Measurements from ENCODE around the gene ITGB1BP2. TPM values are rescaled to one million over a fixed set of nuclear protein-coding genes. Genes with fewer than 3 reads are reported as not detected.

ITGB1BP2 gene
- total RNA-seq, 1 experiment from 2014 or later, result 3.5 TPM

DNA sequence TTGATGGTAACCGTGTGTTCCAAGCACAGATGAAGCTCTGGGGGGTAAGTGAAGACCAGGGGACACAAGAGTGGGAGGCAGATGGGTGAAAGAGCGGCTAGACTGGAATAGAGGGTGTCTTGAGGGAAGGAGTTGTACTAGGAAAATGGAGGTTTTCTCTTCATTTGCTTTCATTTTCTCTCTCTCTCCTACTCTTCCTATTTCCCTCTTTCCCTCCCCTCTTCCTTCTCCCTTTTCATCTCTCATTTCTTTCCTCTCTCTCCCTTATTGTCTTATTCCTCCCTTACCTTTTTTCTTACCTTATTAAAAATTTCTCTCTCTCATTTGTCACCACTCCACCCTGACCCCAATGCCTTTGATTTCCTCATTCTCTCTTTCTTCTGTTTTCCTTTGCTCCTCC lies 3.0 kb downstream of the ITGB1BP2 start:
- POLR2A ChIA-PET, result no interaction called here
- Histone ChIP-seq H3K4me2 (ENCODE audit: low read length) (no peak overlapping the region), H3K9ac (ENCODE audit: low read length) (no peak overlapping the region), H3K4me1 (ENCODE audit: control insufficient read depth in 1 of 2, insufficient read depth in 2 of 2, low read length in 2 of 2) (no peaks in the 10 kb centered on the region), H3K79me2 (ENCODE audit: insufficient read depth, low read length) (no peaks in the 10 kb centered on the region), H3K9me2 (ENCODE audit: insufficient read depth) (no peaks in the 10 kb centered on the region), H3K36me3 (ENCODE audit: control insufficient read depth in 1 of 2, insufficient read depth in 2 of 2, low read length in 2 of 2) (no peaks in the 10 kb centered on the region), H3K9me3 (ENCODE audit: control insufficient read depth in 1 of 2, insufficient read depth in 1 of 2, low read depth in 1 of 2, low read length in 2 of 2) (no peaks in the 10 kb centered on the region), H3K27me3 (ENCODE audit: insufficient read depth, low read length) (no peaks in the 10 kb centered on the region), H4K20me1 (ENCODE audit: insufficient read depth) (no peaks in the 10 kb centered on the region), H3K27ac (ENCODE audit: low read depth, low read length) (no peak overlapping the region), H2AFZ (ENCODE audit: low read depth, low read length, poor library complexity, severe bottlenecking) (no peak overlapping the region), H3K4me3 (replicated peaks in 1 of 2; ENCODE audit: low read depth in 1 of 2, low read length in 2 of 2) (no peak overlapping the region)
- ATAC-seq, result no peak
- intact Hi-C loops (cut with micrococcal nuclease), result no loop called here
- RAD21 ChIA-PET (ENCODE audit: low non-redundant PET in 1 of 2, low total read pairs in 2 of 2, uncharacterized antibody in 2 of 2, unreplicated experiment in 2 of 2), result no interaction called here
- no TSS peak for BruUV-seq (replicated peaks)
- CTCF ChIA-PET, result no interaction called here
- DNase-seq (ENCODE audit: low read depth, low spot score), result no peak
- TF ChIP-seq, protein P1, sequence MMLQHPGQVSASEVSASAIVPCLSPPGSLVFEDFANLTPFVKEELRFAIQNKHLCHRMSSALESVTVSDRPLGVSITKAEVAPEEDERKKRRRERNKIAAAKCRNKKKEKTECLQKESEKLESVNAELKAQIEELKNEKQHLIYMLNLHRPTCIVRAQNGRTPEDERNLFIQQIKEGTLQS (IDR thresholded peaks at IDR 0.05), result no peak
- TF ChIP-seq, protein P2, sequence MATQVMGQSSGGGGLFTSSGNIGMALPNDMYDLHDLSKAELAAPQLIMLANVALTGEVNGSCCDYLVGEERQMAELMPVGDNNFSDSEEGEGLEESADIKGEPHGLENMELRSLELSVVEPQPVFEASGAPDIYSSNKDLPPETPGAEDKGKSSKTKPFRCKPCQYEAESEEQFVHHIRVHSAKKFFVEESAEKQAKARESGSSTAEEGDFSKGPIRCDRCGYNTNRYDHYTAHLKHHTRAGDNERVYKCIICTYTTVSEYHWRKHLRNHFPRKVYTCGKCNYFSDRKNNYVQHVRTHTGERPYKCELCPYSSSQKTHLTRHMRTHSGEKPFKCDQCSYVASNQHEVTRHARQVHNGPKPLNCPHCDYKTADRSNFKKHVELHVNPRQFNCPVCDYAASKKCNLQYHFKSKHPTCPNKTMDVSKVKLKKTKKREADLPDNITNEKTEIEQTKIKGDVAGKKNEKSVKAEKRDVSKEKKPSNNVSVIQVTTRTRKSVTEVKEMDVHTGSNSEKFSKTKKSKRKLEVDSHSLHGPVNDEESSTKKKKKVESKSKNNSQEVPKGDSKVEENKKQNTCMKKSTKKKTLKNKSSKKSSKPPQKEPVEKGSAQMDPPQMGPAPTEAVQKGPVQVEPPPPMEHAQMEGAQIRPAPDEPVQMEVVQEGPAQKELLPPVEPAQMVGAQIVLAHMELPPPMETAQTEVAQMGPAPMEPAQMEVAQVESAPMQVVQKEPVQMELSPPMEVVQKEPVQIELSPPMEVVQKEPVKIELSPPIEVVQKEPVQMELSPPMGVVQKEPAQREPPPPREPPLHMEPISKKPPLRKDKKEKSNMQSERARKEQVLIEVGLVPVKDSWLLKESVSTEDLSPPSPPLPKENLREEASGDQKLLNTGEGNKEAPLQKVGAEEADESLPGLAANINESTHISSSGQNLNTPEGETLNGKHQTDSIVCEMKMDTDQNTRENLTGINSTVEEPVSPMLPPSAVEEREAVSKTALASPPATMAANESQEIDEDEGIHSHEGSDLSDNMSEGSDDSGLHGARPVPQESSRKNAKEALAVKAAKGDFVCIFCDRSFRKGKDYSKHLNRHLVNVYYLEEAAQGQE (IDR thresholded peaks at IDR 0.05; ENCODE audit: low read depth), result no peak
- no peak for TF ChIP-seq SIN3A (IDR thresholded peaks at IDR 0.05; ENCODE audit: low read depth)
- TF ChIP-seq, protein P3, sequence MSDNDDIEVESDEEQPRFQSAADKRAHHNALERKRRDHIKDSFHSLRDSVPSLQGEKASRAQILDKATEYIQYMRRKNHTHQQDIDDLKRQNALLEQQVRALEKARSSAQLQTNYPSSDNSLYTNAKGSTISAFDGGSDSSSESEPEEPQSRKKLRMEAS (IDR thresholded peaks at IDR 0.05), result no peak
- TF ChIP-seq SP1 (IDR thresholded peaks at IDR 0.05; ENCODE audit: low read depth), result no peak
- TF ChIP-seq ZNF274 (IDR thresholded peaks at IDR 0.05; ENCODE audit: low read depth, low read length), result no peak
- no peak for TF ChIP-seq JUND (IDR thresholded peaks at IDR 0.05)
- no peak for TF ChIP-seq CEBPB (IDR thresholded peaks at IDR 0.05; ENCODE audit: low read depth)
- TF ChIP-seq, protein P4, sequence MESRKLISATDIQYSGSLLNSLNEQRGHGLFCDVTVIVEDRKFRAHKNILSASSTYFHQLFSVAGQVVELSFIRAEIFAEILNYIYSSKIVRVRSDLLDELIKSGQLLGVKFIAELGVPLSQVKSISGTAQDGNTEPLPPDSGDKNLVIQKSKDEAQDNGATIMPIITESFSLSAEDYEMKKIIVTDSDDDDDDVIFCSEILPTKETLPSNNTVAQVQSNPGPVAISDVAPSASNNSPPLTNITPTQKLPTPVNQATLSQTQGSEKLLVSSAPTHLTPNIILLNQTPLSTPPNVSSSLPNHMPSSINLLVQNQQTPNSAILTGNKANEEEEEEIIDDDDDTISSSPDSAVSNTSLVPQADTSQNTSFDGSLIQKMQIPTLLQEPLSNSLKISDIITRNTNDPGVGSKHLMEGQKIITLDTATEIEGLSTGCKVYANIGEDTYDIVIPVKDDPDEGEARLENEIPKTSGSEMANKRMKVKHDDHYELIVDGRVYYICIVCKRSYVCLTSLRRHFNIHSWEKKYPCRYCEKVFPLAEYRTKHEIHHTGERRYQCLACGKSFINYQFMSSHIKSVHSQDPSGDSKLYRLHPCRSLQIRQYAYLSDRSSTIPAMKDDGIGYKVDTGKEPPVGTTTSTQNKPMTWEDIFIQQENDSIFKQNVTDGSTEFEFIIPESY (IDR thresholded peaks at IDR 0.05; ENCODE audit: extremely low read depth, insufficient replicate concordance, low read length), result no peak
- TF ChIP-seq EZH2 (IDR thresholded peaks at IDR 0.05), result no peak
- no peak for TF ChIP-seq RAD21 (IDR thresholded peaks at IDR 0.05; ENCODE audit: low read depth)
- TF ChIP-seq, protein P5, sequence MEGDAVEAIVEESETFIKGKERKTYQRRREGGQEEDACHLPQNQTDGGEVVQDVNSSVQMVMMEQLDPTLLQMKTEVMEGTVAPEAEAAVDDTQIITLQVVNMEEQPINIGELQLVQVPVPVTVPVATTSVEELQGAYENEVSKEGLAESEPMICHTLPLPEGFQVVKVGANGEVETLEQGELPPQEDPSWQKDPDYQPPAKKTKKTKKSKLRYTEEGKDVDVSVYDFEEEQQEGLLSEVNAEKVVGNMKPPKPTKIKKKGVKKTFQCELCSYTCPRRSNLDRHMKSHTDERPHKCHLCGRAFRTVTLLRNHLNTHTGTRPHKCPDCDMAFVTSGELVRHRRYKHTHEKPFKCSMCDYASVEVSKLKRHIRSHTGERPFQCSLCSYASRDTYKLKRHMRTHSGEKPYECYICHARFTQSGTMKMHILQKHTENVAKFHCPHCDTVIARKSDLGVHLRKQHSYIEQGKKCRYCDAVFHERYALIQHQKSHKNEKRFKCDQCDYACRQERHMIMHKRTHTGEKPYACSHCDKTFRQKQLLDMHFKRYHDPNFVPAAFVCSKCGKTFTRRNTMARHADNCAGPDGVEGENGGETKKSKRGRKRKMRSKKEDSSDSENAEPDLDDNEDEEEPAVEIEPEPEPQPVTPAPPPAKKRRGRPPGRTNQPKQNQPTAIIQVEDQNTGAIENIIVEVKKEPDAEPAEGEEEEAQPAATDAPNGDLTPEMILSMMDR (IDR thresholded peaks at IDR 0.05 in 2 of 3, conservative IDR thresholded peaks at IDR 0.05 in 1 of 3; ENCODE audit: borderline replicate concordance in 1 of 3, insufficient read depth in 1 of 3, low read depth in 2 of 3, low read length in 2 of 3), result no peak
- no peak for TF ChIP-seq CBX3 (IDR thresholded peaks at IDR 0.05; ENCODE audit: low read depth)
- no peak for TF ChIP-seq EGR1 (IDR thresholded peaks at IDR 0.05; ENCODE audit: low read depth)
- TF ChIP-seq POLR2AphosphoS5 (IDR thresholded peaks at IDR 0.05; ENCODE audit: low read depth, low read length), result no peak
